ENCODE measurements around the gene WNT1. TPM values are rescaled to one million over a fixed set of nuclear protein-coding genes. Genes with fewer than 3 reads are reported as not detected.

Gene WNT1
- total RNA-seq, 1 experiment from 2014 or later: not detected

GRCh38 chr12:49012739-49013138 is 34.6 kb downstream of the WNT1 start:
- Histone ChIP-seq H4K91ac (ENCODE audit: insufficient read length, low read depth, low read length) (no peak overlapping the region), H3K4me2 (ENCODE audit: insufficient read depth, insufficient read length, low read length) (no peak overlapping the region), H3K79me2 (ENCODE audit: insufficient read depth, low read length) (no peaks in the 10 kb centered on the region), H4K5ac (ENCODE audit: insufficient read length, low read depth, low read length) (no peak overlapping the region), H3K18ac (ENCODE audit: insufficient read length, low read depth, low read length) (no peak overlapping the region), H4K8ac (replicated peaks; ENCODE audit: insufficient read length, low read depth, low read length) (no peak overlapping the region), H3K27me3 (ENCODE audit: insufficient read depth, low read length) (no peaks in the 10 kb centered on the region), H3K27ac (ENCODE audit: insufficient read length, low read depth, low read length) (no peak overlapping the region), H3K4me1 (ENCODE audit: insufficient read depth, low read length) (no peaks in the 10 kb centered on the region), H2BK5ac (ENCODE audit: insufficient read length, low read length) (no peak overlapping the region), H2BK15ac (ENCODE audit: low read depth, low read length) (no peak overlapping the region), H2AFZ (ENCODE audit: low read length) (no peak overlapping the region), H3K23me2 (ENCODE audit: insufficient read length, low read depth, low read length, poor library complexity, severe bottlenecking) (peaks cover 1% of the 10 kb centered on the region), H2BK120ac (ENCODE audit: low read depth, low read length, poor library complexity, severe bottlenecking) (no peak overlapping the region), H3K9ac (ENCODE audit: extremely low read depth, insufficient read length, low read length) (no peak overlapping the region), H4K20me1 (ENCODE audit: control insufficient read depth, insufficient read depth, insufficient read length) (no peaks in the 10 kb centered on the region), H3K23ac (ENCODE audit: insufficient read length, low read depth, low read length) (no peak overlapping the region), H3T11ph (ENCODE audit: low read length) (no peak overlapping the region), H3K9me3 (ENCODE audit: control insufficient read depth, low read depth, low read length) (no peaks in the 10 kb centered on the region), H2BK20ac (ENCODE audit: low read depth, low read length, poor library complexity, severe bottlenecking) (no peak overlapping the region), H3K14ac (ENCODE audit: insufficient read depth, low read length) (no peak overlapping the region), H3K56ac (ENCODE audit: insufficient read length, low read depth, low read length) (no peak overlapping the region), H3K79me1 (ENCODE audit: insufficient read depth, low read depth, low read length, poor library complexity, severe bottlenecking) (peaks cover 3% of the 10 kb centered on the region), H2BK12ac (ENCODE audit: insufficient read length, low read depth, low read length) (no peak overlapping the region), H3K4ac (ENCODE audit: low read depth, low read length) (no peak overlapping the region), H2AK5ac (ENCODE audit: insufficient read length, low read length) (no peak overlapping the region)
- no peak for DNase-seq
- Mint-ChIP-seq H3K4me3 (no peak overlapping the region), H3K36me3 (ENCODE audit: insufficient read depth in 1 of 3, low read depth in 3 of 3) (peaks cover 0 to 6% (median 2%) of the 10 kb centered on the region in 3 experiments; a peak in 2 of 7 replicates), H3K4me1 (peaks cover 7 to 8% of the 10 kb centered on the region in 2 experiments), H3K27me3 (ENCODE audit: low read depth) (no peaks in the 10 kb centered on the region; the same call in 1 of the 2 replicates), H3K27ac (no peak overlapping the region), H3K9me3 (no peaks in the 10 kb centered on the region)
- TF ChIP-seq CTCF (conservative IDR thresholded peaks at IDR 0.05): no peak

Data from H9 (cell line).